HepG2 (cell line): Measurements from ENCODE around the gene GRAP. TPM values are rescaled to one million over a fixed set of nuclear protein-coding genes. Genes with fewer than 3 reads are reported as not detected.

Experiments used
- ATAC-seq: fragments of 200-7000 bp; cut with Tn5 transposase; 3 replicates; pipeline ENCODE4 v1.9.1; 2020; ENCODE audit warnings: mild to moderate bottlenecking, moderate library complexity
- BruUV-seq: library from RNA; stranded (reverse); fragments of 400-500 nt; replicated peaks from 2 replicates; lab custom pipeline; 2021; lab: Mats Ljungman, UMichigan
- CTCF ChIA-PET: fragments of 300-600 bp; formaldehyde crosslinking; extraction: SDS; loops from one replicate; lab custom pipeline; 2021; ENCODE audit warnings: low total read pairs, inconsistent platforms, low intra/inter-chr PET ratio; lab: Yijun Ruan, JAX
- POLR2A ChIA-PET: fragments of 350-600 bp; sonication (Branson Sonifier 250); formaldehyde crosslinking; loops from one replicate; lab custom pipeline; 2020; ENCODE audit warnings: antibody characterized with exemption, inconsistent platforms; lab: Yijun Ruan, JAX
- DNase-seq: peaks from one replicate; pipeline ENCODE4 v3.0.0-alpha.2; 2015; ENCODE audit warnings: low spot score
- FAIRE-seq: peaks from 3 replicates; lab custom pipeline; 2011; peaks lifted over from hg19 to GRCh38; lab: Jason Lieb, UNC
- H2AFZ ChIP-seq: one replicate; pipeline ENCODE4 v1.6.1; 2011; ENCODE audit warnings: low read length, inconsistent platforms
- H3K27ac ChIP-seq: fragments of 300-600 bp; 3 replicates; pipeline ENCODE4 v1.8.0; 2011; ENCODE audit warnings: mixed run types, mild to moderate bottlenecking, mixed read lengths, low read length, inconsistent platforms; ENCODE audit not compliant: insufficient read depth; ENCODE audit errors: extremely low read length
- H3K27me3 ChIP-seq, 2 experiments: fragments of 200-600 bp in 1 of 2; 2 replicates in 1 of 2; 3 replicates in 1 of 2; pipeline versions ENCODE4 v1.6.0 to v1.8.0; 2011; ENCODE audit warnings: low read length in 2 of 2, mild to moderate bottlenecking in 2 of 2, moderate library complexity in 2 of 2, inconsistent platforms in 1 of 2; ENCODE audit not compliant: insufficient read depth in 2 of 2, control insufficient read depth in 1 of 2
- H3K36me3 ChIP-seq, 2 experiments: fragments of 200-600 bp in 1 of 2; replicated peaks in 1 of 2; 2 replicates in 1 of 2; 3 replicates in 1 of 2; pipeline versions ENCODE4 v1.5.1 to v1.8.0; 2011; ENCODE audit warnings: low read length in 2 of 2, inconsistent platforms in 1 of 2; ENCODE audit not compliant: insufficient read depth in 2 of 2, control insufficient read depth in 1 of 2
- H3K4me1 ChIP-seq: 2 replicates; pipeline ENCODE4 v1.5.1; 2012; ENCODE audit warnings: low read length, inconsistent platforms; ENCODE audit not compliant: insufficient read depth
- H3K4me2 ChIP-seq: 2 replicates; pipeline ENCODE4 v1.6.0; 2011; ENCODE audit warnings: low read depth, low read length, inconsistent platforms
- H3K4me3 ChIP-seq, 3 experiments: fragments of 200-600 bp in 1 of 3; sonication (generic), shearing (Covaris generic) in 1 of 3; replicated peaks in 1 of 3; 2 replicates each; pipeline ENCODE4 v1.5.1; 2011 to 2016; ENCODE audit warnings: low read length in 3 of 3, inconsistent platforms in 2 of 3, low read depth in 2 of 3, mild to moderate bottlenecking in 2 of 3, control low read depth in 1 of 3, mixed read lengths in 1 of 3; ENCODE audit not compliant: insufficient read depth in 1 of 3
- H3K79me2 ChIP-seq: one replicate; pipeline ENCODE4 v1.6.1; 2011; ENCODE audit warnings: low read length, inconsistent platforms; ENCODE audit not compliant: insufficient read depth
- H3K9ac ChIP-seq: 2 replicates; pipeline ENCODE4 v1.6.0; 2011; ENCODE audit warnings: mild to moderate bottlenecking, low read depth, low read length, inconsistent platforms; ENCODE audit not compliant: insufficient read depth
- H3K9me3 ChIP-seq: 2 replicates; pipeline ENCODE4 v1.5.1; 2012; ENCODE audit warnings: mild to moderate bottlenecking, low read length
- H4K20me1 ChIP-seq: 2 replicates; pipeline ENCODE4 v1.6.0; 2011; ENCODE audit warnings: inconsistent platforms, mild to moderate bottlenecking, low read length, moderate library complexity; ENCODE audit not compliant: insufficient read depth
- AGO2 ChIP-seq: fragments of 200-400 bp; formaldehyde crosslinking; optimal IDR thresholded peaks from 2 replicates; pipeline ENCODE3; 2017; ENCODE audit warnings: mild to moderate bottlenecking, low read depth, low read length, moderate library complexity
- HINFP ChIP-seq: sonication (generic); formaldehyde crosslinking; IDR thresholded peaks from 2 replicates; pipeline ENCODE4 v1.4.0; 2020; ENCODE audit warnings: low read depth, mild to moderate bottlenecking, missing genetic modification reagents
- MYC ChIP-seq: sonication (generic); formaldehyde crosslinking; IDR thresholded peaks from 2 replicates; pipeline ENCODE4 v1.9.0; 2021; ENCODE audit warnings: missing genetic modification reagents, borderline replicate concordance
- PRMT3 ChIP-seq: sonication (generic); formaldehyde crosslinking; IDR thresholded peaks from 2 replicates; pipeline ENCODE4 v1.8.1; 2022; ENCODE audit warnings: low read depth, mild to moderate bottlenecking, moderate library complexity, missing genetic modification reagents, borderline replicate concordance
- WGBS: methylation state at CpG from one replicate; pipeline ENCODE4 v1.1.6; 2017; ENCODE audit warnings: low lambda C conversion rate; 5-methylcytosine and 5-hydroxymethylcytosine counted together
- in situ Hi-C: cut with HindIII; loops from 2 replicates; pipeline ENCODE4 v1.10.0; 2017; ENCODE audit warnings: low pct_unique_long_range_greater_than_20kb; ENCODE audit not compliant: extremely low pct_ligation_motif_present
- intact Hi-C: fragments of 100-400 bp; cut with micrococcal nuclease; formaldehyde crosslinking; loops from one replicate; pipeline ENCODE4 v1.10.0; 2022; ENCODE audit not compliant: unreplicated experiment
- polyA plus RNA-seq, 8 experiments: library from polyadenylated mRNA; depleted of rRNA in 3 of 8; stranded (reverse) in 7 of 8; unstranded in 1 of 8; fragments of >200 nt; fragmentation: Illumina TruSeq in 4 of 8; extraction: Trizol in 4 of 8; gene quantifications; 2 replicates each; pipeline versions ENCODE4 v1.2.1 to v1.2.3, GENCODE V29; 2011 to 2016; ENCODE audit warnings: low read depth in 4 of 8, missing spikeins in 1 of 8, mixed read lengths in 1 of 8; ENCODE audit not compliant: insufficient read depth in 1 of 8
- total RNA-seq, 5 experiments: library from RNA; depleted of rRNA; stranded (reverse); fragments of >200 nt; fragmentation: Illumina TruSeq; extraction: Trizol; gene quantifications; 2 replicates each; pipeline ENCODE4 v1.2.3, GENCODE V29; 2016; ENCODE audit warnings: low read depth in 1 of 5

GRAP gene
- total and polyA plus RNA-seq, 2 of the 13 experiments (the other 11 are each of a cell fraction or from before 2014, with no cell fraction given): 0.77 to 1.7 TPM

GRCh38 chr17:18978050-18978449 lies 68.7 kb downstream of the GRAP start:
- H3K4me2 ChIP-seq: no peak overlapping the region
- no peaks in the 10 kb centered on the region for H3K79me2 ChIP-seq
- H3K9me3 ChIP-seq: no peaks in the 10 kb centered on the region
- no peak for DNase-seq
- intact Hi-C loops (no loop called here), in situ Hi-C loops (no loop called here)
- ATAC-seq: no peak
- H3K27ac ChIP-seq: no peak overlapping the region
- H2AFZ ChIP-seq: no peak overlapping the region
- H3K9ac ChIP-seq: no peak overlapping the region
- no TSS peak for BruUV-seq
- H3K36me3 ChIP-seq: peaks cover 32 to 66% of the 10 kb centered on the region in 2 experiments
- TF ChIP-seq PRMT3 (CRISPR knock-in tag) (no peak), AGO2 (peak; percentile 20)
- H3K4me3 ChIP-seq: no peak overlapping the region
- no peaks in the 10 kb centered on the region for H3K27me3 ChIP-seq
- no peak for FAIRE-seq
- H4K20me1 ChIP-seq: no peaks in the 10 kb centered on the region
- H3K4me1 ChIP-seq: peaks cover 47% of the 10 kb centered on the region
- ChIA-PET POLR2A (interaction anchor here (1.5 kb wide), 1 partner anchor 10 kb away, joined by 4 read pairs; no protein-coding TSS in a partner anchor), CTCF (no interaction called here)
- 90% methylated on average over 2 of the region's 13 CpGs for WGBS

GRCh38 chr17:18977646-18978045 lies 69.1 kb downstream of the GRAP start:
- no peak for DNase-seq
- 100% methylated on average over 4 of the region's 19 CpGs for WGBS
- no peak for ATAC-seq
- H2AFZ ChIP-seq: no peak overlapping the region
- H3K4me2 ChIP-seq: no peak overlapping the region
- H3K27ac ChIP-seq: no peak overlapping the region
- peaks cover 43% of the 10 kb centered on the region for H3K4me1 ChIP-seq
- no peaks in the 10 kb centered on the region for H3K9me3 ChIP-seq
- no peaks in the 10 kb centered on the region for H4K20me1 ChIP-seq
- ChIA-PET CTCF (no interaction called here), POLR2A (interaction anchor here (1.5 kb wide), 1 partner anchor 10 kb away, joined by 4 read pairs; no protein-coding TSS in a partner anchor)
- no peaks in the 10 kb centered on the region for H3K79me2 ChIP-seq
- in situ Hi-C loops: no loop called here
- TF ChIP-seq MYC (CRISPR knock-in tag) (0 out of 2 replicates have a peak, but pooled peaks have one; percentile 16), HINFP (no peak), AGO2 (peak; percentile 50)
- no TSS peak for BruUV-seq
- peaks cover 33 to 64% of the 10 kb centered on the region in 2 experiments for H3K36me3 ChIP-seq
- no peak for FAIRE-seq
- intact Hi-C loops: no loop called here
- H3K27me3 ChIP-seq: no peaks in the 10 kb centered on the region
- no peak overlapping the region for H3K9ac ChIP-seq
- no peak overlapping the region for H3K4me3 ChIP-seq
